ENCODE results near the gene ENHO.

The ENHO gene

GRCh38 chr9:34501372-34501771 lies 21.4 kb downstream of the ENHO start:
- TF ChIP-seq CTCF (IDR thresholded peaks at IDR 0.05; ENCODE audit: low read length, missing control alignments) = no peak
- no peak overlapping the region for H3K4me3 ChIP-seq (replicated peaks; ENCODE audit: low read depth, low read length)
- DNase-seq (ENCODE audit: low read depth) = no peak

GRCh38 chr9:34500623-34501267 lies 22.0 kb downstream of the ENHO start:
- no peak overlapping the region for H3K4me3 ChIP-seq (replicated peaks; ENCODE audit: low read depth, low read length)
- peak; percentile 100 for TF ChIP-seq CTCF (IDR thresholded peaks at IDR 0.05; ENCODE audit: low read length, missing control alignments)

GRCh38 chr9:34499076-34499475 lies 23.7 kb downstream of the ENHO start:
- no peak for DNase-seq (ENCODE audit: low read depth)
- no peak for TF ChIP-seq CTCF (IDR thresholded peaks at IDR 0.05; ENCODE audit: low read length, missing control alignments)

More at GRCh38 chr9:34500623-34501267, 22.0 kb downstream of the ENHO start:
- DNase-seq (ENCODE audit: low read depth) = peak; percentile 48

GRCh38 chr9:34498553-34498952 lies 24.2 kb downstream of the ENHO start:
- H3K4me3 ChIP-seq (replicated peaks; ENCODE audit: low read depth, low read length) = no peak overlapping the region
- TF ChIP-seq CTCF (IDR thresholded peaks at IDR 0.05; ENCODE audit: low read length, missing control alignments) = no peak
- DNase-seq (ENCODE audit: low read depth) = no peak

More at GRCh38 chr9:34499076-34499475, 23.7 kb downstream of the ENHO start:
- no peak overlapping the region for H3K4me3 ChIP-seq (replicated peaks; ENCODE audit: low read depth, low read length)

- peak; percentile 79 for DNase-seq (ENCODE audit: low read depth)
- no peak overlapping the region for H3K4me3 ChIP-seq (replicated peaks; ENCODE audit: low read depth, low read length)
- no peak for TF ChIP-seq CTCF (IDR thresholded peaks at IDR 0.05; ENCODE audit: low read length, missing control alignments)
These were observed 26.6 kb downstream of the ENHO start for GRCh38 chr9:34496149-34496712.

- DNase-seq (ENCODE audit: low read depth) = peak; percentile 70
- H3K4me3 ChIP-seq (replicated peaks; ENCODE audit: low read depth, low read length) = no peak overlapping the region
- no peak for TF ChIP-seq CTCF (IDR thresholded peaks at IDR 0.05; ENCODE audit: low read length, missing control alignments)
These were observed 28.7 kb downstream of the ENHO start for GRCh38 chr9:34493972-34494535.

All from fibroblast of pulmonary artery (primary cell).